Raji (cell line): Measurements from ENCODE around the gene ACOT7.

ENCODE experiments used
- POLR2A ChIP-seq: IDR thresholded peaks from 2 replicates; pipeline ENCODE4 v1.6.1; 2011; ENCODE audit warnings: low read depth, low read length, control low read depth; ENCODE audit not compliant: insufficient read depth

Gene ACOT7

GRCh38 chr1:6275826-6276782 lies 117.5 kb downstream of the ACOT7 start:
- no peak for TF ChIP-seq POLR2A

GRCh38 chr1:6274622-6275139 lies 118.9 kb downstream of the ACOT7 start:
- TF ChIP-seq POLR2A = no peak

GRCh38 chr1:6274102-6274501 lies 119.5 kb downstream of the ACOT7 start:
- no peak for TF ChIP-seq POLR2A

GRCh38 chr1:6273380-6273891 lies 120.1 kb downstream of the ACOT7 start:
- no peak for TF ChIP-seq POLR2A

GRCh38 chr1:6272868-6273267 lies 120.7 kb downstream of the ACOT7 start:
- TF ChIP-seq POLR2A = no peak

- no peak for TF ChIP-seq POLR2A
Measured at GRCh38 chr1:6272452-6272851, 121.1 kb downstream of the ACOT7 start.

- no peak for TF ChIP-seq POLR2A
Measured at GRCh38 chr1:6271554-6271953, 122.0 kb downstream of the ACOT7 start.

GRCh38 chr1:6271006-6271405 lies 122.6 kb downstream of the ACOT7 start:
- no peak for TF ChIP-seq POLR2A

- no peak for TF ChIP-seq POLR2A
Measured at GRCh38 chr1:6270401-6270800, 123.2 kb downstream of the ACOT7 start.

- TF ChIP-seq POLR2A = no peak
Measured at GRCh38 chr1:6269720-6270400, 123.7 kb downstream of the ACOT7 start.

GRCh38 chr1:6269296-6269695 lies 124.3 kb downstream of the ACOT7 start:
- no peak for TF ChIP-seq POLR2A

- TF ChIP-seq POLR2A = no peak
Measured at GRCh38 chr1:6268415-6268814, 125.2 kb downstream of the ACOT7 start.

GRCh38 chr1:6267686-6268322 lies 125.8 kb downstream of the ACOT7 start:
- TF ChIP-seq POLR2A = no peak

GRCh38 chr1:6266641-6267040 lies 126.9 kb downstream of the ACOT7 start:
- TF ChIP-seq POLR2A = no peak

- TF ChIP-seq POLR2A = no peak
Measured at GRCh38 chr1:6265151-6265550, 128.4 kb downstream of the ACOT7 start.

- TF ChIP-seq POLR2A = no peak
Measured at GRCh38 chr1:6263716-6264115, 129.9 kb downstream of the ACOT7 start.
